Fibroblast of skin of right quadriceps (primary cell): ENCODE data around the gene CTSD.
A peak's percentile ranks its signal among the peaks of the same experiment; 100 is the strongest.

ENCODE experiments used
- DNase-seq: peaks from one replicate; pipeline ENCODE4 v3.0.0-alpha.2; 2013

Gene CTSD

DNA sequence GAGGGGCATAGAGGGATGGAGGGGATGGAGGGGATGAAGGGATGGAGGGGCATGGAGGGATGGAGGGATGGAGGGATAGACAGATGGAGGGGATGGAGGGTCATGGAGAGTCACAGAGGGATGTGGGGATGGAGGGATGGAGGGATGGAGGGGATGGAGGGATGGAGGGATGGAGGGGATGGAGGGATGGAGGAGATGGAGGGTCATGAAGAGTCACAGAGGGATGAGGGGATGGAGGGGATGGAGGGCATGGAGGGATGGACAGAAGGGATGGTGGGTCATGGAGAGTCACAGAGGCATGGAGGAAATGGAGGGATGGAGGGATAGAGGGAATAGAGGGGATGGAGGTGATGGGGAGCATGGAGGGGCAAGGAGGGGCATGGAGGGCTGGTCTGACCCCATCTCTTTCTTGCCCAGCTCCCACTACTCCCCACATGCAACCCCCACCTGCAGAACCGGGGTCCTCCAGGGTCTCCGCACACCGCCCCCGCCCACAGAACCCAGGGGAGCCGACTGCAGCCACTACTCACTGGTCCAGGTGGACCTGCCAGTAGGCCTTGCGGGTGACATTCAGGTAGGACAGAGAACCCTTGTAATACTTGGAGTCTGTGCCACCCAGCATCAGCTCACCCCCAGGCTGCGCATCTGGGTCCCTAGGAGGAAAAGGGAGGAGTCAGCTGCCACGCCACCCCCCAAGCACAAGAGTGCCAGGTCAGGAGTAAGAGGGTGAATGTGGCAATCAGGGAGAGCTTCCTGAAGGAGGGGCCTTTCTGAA lies 9.2 kb downstream of the CTSD start:
- no peak for DNase-seq

DNA sequence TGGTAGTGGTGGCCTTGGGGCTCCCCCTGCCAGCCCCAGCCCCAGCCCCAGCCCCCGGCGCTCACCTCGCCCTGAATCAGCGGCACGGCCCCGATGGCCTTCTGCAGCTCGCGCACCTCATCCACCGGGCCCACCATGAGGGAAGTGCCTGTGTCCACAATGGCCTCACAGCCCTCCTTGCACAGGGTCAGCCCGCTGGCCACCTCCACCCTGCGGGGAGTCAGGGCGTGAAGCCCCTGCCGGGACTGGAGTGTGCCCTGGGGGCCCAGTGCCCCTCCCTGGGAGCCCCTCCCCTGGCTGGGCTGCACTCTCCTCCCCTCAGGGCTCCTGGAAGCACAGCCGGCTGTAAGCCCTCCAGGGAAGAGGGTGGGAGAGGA lies 9.8 kb downstream of the CTSD start:
- no peak for DNase-seq

DNA sequence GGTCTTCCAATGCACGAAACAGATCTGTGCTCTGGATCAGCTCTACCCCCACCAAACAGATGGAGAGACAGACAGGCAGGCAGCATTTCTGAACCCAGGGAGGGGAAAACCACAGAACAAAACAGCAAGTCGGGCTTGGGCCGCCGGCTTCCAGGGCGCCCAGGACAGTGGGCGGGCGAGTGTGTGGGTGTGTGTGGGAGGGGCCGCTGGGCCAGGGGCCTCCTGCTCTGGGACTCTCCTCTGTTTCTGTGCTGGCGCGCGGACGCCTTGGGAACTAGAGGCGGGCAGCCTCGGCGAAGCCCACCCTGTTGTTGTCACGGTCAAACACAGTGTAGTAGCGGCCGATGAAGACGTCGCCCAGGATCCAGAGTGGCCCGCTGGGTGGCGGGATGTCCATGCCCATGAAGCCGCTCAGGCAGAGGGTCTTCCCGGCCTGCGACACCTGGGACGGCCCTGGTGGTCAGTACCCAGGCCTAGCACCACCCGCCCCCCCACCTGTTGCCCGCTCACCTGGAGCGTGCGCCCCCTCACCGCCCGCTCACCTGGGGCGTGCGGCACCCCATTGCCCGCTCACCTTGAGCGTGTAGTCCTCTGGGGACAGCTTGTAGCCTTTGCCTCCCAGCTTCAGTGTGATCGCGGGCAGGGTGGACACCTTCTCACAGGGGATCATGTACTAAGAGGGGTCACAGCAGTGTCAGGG lies 10.3 kb downstream of the CTSD start:
- no peak for DNase-seq

GRCh38 chr11:1752907-1753228 lies 10.9 kb downstream of the CTSD start:
- no peak for DNase-seq

- DNase-seq = no peak
Observed at GRCh38 chr11:1751999-1752906, 11.5 kb downstream of the CTSD start.

- DNase-seq = no peak
Observed at GRCh38 chr11:1751531-1751921, 12.2 kb downstream of the CTSD start.

GRCh38 chr11:1750840-1751530 lies 12.7 kb downstream of the CTSD start:
- DNase-seq = no peak

GRCh38 chr11:1750481-1750839 lies 13.3 kb downstream of the CTSD start, which contains the start of gene IFITM10:
TSS of gene IFITM10 (minus strand) at chr11:1750595. CDS start at chr11:1750442, 153 bp downstream.
- DNase-seq = no peak

DNA sequence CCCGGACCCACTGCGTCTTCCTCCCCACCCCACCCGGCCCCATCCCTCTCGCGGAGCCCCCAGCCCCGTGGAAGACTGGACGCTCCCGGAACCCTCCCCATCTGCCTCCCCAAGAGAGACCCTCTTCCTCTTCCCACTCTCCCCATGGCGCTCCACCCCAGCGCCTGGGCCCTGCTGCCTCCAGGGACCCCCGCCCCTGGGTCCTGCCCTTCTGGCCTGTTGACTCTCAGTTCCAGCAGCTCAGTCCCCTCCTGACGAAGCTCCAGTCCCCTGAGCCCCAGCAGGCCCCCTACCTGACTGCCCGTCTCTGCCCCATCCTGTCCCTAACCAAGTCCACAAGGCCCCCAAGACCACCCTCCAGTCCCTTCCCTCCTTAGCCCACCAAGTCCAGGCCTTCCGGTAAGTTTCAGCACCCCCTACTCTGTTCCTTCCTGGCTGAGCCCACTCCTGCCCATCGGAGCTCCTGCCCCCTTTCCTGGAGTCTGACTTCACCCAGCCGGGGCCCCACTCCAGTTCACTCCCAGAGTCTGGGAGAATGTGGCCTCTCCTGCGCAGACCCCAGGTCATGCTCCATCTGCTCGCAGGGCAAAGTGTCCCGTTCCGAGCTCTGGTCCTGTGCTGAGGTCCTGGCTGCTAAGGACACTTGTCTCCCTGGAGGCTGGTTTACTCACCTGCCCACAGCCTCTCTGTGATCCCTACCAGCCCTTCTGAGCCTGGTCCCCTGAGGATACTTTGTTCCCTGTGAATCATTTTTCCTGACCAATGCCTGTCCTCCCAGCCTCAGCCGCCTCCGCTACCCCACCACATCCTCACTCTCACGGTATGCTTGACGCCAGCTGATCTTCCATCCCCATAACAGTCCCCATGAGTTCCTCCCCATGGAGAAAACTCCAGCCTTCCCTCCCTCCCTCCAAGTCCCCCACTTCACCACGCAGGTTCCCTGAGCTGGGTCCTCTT lies 14.1 kb downstream of the CTSD start:
- DNase-seq = peak; percentile 82

GRCh38 chr11:1748636-1749394 lies 14.9 kb downstream of the CTSD start:
- DNase-seq = peak; percentile 20

DNA sequence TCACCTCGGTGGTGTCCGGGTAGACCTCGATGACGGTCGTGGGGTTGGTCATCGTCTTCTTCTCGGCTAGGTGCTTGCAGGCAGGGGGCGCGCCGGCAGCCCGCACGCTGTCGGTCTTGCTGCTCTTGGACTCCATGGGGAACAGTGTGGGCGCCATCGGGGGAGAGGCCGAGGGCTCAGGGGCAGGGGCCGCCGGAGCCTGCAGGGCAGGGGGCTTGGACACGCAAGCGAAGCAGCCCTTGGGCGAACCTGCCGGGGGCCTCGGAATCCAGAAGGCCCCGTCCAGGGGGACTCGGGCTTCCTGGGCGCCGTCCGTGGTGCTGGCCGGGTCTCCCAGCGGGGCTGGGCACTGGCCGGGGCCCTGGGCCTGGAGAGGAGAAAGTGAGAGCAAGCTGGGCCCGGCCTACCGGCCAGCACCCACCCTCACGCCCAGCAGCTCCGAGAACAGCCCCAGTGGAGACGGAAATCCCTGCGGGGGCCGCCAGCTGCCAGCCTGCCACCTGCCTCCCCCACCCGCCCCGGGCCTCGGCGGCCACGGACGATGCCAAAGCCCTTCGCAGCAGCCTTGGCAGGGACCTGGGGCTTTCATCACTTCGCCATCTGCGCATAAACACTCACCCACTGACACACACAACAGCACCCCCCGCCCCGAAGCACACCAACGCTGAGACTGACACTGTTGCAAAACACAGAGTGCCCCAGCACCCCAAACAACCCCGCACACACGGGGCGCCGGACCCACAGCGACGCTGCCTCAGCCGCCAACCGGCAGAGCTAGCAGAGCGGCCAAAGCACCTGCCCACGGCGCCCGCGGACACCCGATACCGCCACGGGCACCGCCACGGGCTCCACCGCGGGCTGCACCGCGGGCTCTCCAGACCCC lies 15.7 kb downstream of the CTSD start:
- DNase-seq = no peak

DNA sequence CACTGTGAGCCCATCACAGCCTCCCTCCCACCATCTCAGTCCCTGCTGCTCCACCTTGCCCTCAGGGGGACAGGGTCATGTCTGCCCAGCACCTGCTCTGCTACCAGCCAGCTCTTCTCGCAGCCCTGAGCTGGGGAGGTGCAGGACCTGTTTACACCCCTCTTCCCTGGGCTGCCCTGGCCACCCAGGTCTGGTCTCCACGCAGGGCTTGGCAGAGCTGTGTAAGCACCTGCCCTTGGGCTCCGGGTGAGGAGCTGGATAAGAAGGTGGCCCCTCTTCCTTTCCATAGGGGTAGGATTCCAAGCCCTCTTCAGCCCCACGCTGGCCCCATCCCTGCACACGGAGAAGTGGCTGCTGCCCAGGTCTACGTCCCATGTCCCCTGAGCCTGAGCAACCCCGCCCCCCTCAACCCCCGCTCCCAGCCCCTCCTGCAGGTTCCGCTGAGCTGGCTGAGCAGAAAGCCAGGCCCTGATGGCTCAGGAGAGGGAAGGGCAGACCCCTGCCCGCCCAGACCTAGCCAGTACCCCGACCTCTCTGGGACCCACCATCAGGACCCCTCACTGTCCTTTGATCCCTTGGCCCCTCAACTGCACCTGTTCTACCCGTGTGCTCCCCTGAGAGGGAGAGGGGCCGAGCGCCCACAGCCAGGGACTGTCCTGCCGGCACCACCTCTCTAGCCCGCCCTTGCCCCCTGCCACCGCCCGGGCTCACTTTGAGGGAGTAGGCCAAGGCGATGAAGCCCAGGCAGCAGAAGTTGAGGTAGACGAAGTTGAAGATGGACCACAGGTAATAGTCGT lies 16.6 kb downstream of the CTSD start:
- DNase-seq = no peak

DNA sequence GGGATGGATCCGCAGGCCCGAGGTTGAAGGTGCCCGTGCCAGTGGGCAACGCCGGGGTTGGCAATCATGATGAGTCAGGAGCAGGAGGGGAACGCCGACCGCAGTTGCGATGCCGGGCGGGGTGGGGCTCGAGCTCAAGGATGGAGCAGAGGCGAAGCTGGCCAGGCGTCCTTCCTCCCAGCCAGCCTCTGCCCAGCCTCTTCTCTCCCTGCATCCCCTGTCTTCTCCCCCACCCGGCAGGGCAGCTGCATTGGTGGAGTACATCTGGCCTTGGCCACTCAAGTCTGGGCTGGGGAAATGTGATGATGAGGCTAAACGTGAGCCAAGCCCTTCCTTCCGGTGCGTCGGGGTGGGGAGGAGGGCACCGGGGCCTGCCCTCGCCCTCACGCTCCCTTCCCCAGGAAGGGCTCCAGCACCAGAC lies 17.2 kb downstream of the CTSD start:
- no peak for DNase-seq

DNA sequence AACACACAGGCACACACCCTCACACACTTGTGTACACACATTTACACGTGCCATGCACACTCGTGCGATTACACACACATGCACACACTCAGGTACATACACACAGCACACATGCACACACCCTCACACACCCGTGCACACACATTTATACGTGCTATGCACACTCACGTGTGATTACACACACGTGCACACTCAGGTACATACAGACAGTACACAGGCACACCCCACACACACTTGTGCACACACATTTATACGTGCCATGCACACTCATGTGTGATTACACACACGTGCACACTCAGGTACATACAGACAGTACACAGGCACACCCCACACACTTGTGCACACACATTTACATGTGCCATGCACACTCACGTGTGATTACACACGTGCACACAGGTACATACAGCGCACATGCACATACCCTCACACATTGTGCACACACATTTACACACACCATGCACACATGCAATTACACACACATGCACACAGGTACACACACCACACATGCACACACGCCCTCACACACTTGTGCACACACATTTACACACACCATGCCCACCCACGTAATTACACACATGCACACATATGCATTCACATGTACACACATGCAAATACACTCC lies 17.9 kb downstream of the CTSD start:
- no peak for DNase-seq

GRCh38 chr11:1744891-1745700 lies 18.6 kb downstream of the CTSD start:
- no peak for DNase-seq

- no peak for DNase-seq
Observed at GRCh38 chr11:1744137-1744886, 19.4 kb downstream of the CTSD start.

GRCh38 chr11:1743585-1744136 lies 20.1 kb downstream of the CTSD start:
- no peak for DNase-seq
